ENCODE results near the gene SLC15A4.

DNA sequence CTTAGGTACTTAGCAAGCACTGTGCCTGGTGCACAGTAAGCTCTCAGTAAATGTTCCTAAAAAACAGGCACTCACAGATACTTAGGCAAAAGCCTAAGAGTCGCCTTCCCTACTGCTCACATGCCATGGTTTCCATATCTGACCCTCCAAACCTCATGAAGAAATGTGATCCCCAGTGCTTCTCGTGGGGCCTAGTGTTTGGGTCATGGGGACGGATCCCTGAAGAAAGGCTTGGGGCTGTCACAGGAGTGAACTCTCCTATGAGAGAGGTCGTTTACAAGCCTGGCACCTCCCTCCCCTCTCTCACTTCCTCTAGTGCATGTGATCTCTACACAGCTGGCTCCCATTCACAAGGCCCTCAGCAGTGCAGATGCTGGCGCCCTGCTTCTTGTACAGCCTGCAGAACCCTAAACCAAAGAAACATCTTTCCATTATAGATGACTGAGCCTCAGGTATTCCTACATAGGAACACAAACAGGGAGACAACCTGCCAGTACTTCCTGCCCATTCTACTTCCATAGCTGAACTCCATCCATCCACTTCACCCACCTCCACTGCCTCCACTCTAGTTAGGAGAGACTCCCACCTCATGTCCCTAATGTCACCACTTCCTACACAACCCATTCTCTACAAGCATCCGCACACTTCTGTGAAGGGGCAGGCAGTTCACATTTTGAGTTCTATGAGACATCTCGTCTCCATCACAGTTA is 2.9 kb downstream of the SLC15A4 start:
- TF ChIP-seq, protein P1, sequence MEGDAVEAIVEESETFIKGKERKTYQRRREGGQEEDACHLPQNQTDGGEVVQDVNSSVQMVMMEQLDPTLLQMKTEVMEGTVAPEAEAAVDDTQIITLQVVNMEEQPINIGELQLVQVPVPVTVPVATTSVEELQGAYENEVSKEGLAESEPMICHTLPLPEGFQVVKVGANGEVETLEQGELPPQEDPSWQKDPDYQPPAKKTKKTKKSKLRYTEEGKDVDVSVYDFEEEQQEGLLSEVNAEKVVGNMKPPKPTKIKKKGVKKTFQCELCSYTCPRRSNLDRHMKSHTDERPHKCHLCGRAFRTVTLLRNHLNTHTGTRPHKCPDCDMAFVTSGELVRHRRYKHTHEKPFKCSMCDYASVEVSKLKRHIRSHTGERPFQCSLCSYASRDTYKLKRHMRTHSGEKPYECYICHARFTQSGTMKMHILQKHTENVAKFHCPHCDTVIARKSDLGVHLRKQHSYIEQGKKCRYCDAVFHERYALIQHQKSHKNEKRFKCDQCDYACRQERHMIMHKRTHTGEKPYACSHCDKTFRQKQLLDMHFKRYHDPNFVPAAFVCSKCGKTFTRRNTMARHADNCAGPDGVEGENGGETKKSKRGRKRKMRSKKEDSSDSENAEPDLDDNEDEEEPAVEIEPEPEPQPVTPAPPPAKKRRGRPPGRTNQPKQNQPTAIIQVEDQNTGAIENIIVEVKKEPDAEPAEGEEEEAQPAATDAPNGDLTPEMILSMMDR (IDR thresholded peaks at IDR 0.05; ENCODE audit: extremely low read depth in 1 of 2, insufficient read depth in 1 of 2, low read depth in 1 of 2, low read length in 2 of 2), result no peak
- no peak for TF ChIP-seq EZH2 (IDR thresholded peaks at IDR 0.05; ENCODE audit: borderline replicate concordance, low read depth, low read length, severe bottlenecking)
- no peak for TF ChIP-seq GATA2 (IDR thresholded peaks at IDR 0.05; ENCODE audit: insufficient read depth, insufficient read length, low read depth, low read length)
- TF ChIP-seq POLR2A (IDR thresholded peaks at IDR 0.05; ENCODE audit: low read depth, low read length), result no peak
- TF ChIP-seq MYC (IDR thresholded peaks at IDR 0.05; ENCODE audit: low read depth, low read length), result no peak

Measured in endothelial cell of umbilical vein (primary cell).